ENCODE measurements around the gene SRPK3.

The SRPK3 gene

DNA sequence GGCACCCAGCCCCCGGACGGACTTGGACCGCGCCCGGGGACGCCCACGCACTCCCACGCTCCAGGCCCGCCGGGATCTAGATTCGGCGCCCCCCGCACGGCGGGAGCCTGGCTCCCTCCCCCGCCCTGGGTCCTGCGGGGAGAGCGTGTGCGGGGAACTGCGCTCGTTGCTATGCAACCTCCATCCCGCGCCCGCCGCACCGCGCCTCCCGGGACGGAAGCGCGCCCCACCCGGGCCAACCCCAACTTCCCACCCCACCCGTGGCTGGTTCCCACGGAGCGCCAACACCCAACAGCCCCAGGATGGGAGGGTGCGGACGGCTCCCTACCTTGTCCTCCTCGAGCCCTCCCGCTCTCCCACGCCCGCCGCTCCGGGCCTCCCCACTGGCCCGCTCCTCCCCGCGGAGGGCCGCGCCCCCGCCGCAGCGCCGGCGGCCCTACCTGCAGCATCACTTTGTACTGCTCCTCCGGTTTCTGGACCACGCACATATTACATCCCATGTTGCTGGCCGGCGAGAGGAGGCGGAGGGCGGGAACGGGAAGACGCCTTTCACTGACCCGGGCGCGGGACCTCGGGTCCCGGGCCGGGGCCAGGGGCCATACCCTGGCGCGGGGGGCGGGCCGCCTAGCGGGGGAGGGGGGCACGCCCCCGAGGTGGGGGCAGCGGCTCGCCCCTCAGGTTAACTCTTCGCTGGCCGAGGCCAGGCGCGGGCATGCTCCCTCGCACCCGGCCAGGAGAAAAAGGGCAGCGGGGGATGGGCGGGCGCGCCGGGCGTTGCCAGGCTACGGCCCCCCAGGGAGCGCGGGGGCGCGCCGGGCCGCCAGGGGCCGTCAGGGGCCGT is 49.2 kb downstream of the SRPK3 start, which contains the start of gene PDZD4:
Gene PDZD4 (minus strand): TSS at position 746 of the 841 bp plus-strand sequence. CDS start 246 bp downstream, at position 500.
- TF ChIP-seq, protein P1, sequence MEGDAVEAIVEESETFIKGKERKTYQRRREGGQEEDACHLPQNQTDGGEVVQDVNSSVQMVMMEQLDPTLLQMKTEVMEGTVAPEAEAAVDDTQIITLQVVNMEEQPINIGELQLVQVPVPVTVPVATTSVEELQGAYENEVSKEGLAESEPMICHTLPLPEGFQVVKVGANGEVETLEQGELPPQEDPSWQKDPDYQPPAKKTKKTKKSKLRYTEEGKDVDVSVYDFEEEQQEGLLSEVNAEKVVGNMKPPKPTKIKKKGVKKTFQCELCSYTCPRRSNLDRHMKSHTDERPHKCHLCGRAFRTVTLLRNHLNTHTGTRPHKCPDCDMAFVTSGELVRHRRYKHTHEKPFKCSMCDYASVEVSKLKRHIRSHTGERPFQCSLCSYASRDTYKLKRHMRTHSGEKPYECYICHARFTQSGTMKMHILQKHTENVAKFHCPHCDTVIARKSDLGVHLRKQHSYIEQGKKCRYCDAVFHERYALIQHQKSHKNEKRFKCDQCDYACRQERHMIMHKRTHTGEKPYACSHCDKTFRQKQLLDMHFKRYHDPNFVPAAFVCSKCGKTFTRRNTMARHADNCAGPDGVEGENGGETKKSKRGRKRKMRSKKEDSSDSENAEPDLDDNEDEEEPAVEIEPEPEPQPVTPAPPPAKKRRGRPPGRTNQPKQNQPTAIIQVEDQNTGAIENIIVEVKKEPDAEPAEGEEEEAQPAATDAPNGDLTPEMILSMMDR (IDR thresholded peaks at IDR 0.05; ENCODE audit: borderline replicate concordance, insufficient read depth, low read depth, low read length): no peak
- no peak within 1 kb of the TSS for H3K4me3 ChIP-seq (ENCODE audit: low read depth, low read length)

DNA sequence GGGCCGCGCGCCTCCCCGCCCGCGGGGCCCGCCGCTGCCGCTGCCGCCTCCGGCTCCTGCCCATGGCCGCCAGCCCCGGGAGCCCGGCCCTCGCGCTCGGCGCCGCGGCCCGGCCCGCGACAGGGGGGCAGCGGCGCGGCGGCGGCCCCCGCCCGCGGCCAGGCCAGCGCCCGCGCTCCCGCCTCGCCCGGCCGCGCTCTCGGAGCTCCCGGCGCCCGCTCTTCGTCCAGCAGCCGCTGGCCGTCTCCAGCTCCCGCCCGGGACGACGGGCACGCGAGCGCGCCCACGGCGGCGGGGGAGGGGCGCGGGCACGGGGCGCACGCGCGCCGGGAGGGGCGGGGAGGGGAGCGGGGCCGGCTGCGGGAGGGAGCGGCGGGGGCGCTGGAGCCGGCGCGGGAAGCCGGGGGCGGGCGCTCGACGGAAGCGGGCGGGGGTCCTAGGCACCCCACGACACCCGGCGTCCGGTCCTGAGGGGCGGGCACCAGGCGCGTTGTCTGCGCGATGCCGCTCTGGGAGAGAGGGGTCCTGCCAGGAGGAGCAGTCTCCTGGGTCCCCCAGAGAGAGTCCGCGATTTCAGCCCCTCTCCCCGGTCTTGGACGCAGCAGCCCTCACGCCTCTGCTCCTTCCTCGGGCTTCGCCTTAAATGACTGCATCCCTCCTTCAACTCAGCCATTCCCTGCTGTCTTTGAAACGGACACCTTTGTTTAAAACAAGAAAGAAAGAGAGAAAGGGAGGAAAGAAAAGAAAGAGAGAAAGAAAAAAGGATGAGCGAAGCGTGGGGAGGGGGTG is 50.0 kb downstream of the SRPK3 start:
- H3K4me3 ChIP-seq (ENCODE audit: low read depth, low read length): no peak overlapping the region
- TF ChIP-seq, protein P1 (IDR thresholded peaks at IDR 0.05; ENCODE audit: borderline replicate concordance, insufficient read depth, low read depth, low read length): no peak

DNA sequence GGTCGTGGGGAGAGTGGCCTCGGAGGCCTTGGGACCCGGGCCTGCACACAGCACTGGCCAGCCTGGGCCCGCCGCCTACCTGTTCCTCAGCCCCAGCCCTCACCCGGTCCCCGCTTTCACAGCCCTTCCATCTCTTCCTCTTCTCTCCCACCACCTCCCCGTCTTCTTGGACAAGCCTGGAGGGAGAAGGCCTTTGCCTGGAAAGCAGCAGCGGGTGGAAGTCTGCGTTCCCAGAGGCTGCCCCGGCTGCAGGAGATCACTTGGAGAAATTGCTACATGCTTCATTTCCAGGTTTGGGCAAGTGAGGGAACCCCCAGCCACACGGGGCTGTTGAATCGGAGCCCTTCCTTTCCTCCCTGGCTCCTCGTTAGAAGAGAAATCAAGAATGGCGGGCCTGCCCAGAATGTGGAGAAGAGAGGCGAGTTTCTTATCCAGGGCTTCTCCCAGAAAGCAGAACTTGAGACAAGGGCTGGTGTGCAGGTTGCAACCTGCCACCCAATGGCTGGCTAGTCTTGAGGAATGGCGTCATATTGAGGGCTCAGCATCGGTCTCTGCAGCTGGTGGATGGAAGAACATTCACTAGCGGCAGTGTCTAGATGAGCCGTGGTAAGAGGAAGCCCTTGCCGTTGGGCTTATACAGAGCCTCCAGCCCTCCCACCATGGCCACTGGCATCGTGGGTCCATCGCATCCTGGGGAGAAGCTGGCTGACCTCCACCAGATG is 50.7 kb downstream of the SRPK3 start:
- H3K4me3 ChIP-seq (ENCODE audit: low read depth, low read length): no peak overlapping the region
- TF ChIP-seq, protein P1 (IDR thresholded peaks at IDR 0.05; ENCODE audit: borderline replicate concordance, insufficient read depth, low read depth, low read length): no peak

DNA sequence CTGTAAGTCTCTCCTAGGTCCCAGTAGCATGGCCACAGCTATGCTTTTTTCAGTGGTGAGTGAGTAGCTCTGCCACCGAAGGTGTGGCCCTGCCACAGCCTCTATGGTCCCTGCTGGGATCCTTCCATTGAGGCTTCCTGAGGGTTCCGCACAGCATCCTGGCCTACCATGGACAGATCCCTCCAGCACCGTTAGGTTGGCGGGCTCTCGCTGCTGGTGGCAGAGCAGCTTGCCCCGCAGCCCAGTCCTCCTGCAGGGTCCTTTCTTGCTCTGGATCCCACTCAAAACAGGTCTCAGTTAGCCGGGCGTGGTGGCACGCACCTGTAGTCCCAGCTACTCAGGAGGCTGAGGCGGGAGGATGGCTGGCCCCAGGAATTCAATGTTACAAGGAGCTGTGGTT is 51.9 kb downstream of the SRPK3 start:
- TF ChIP-seq, protein P1 (IDR thresholded peaks at IDR 0.05; ENCODE audit: borderline replicate concordance, insufficient read depth, low read depth, low read length): no peak
- H3K4me3 ChIP-seq (ENCODE audit: low read depth, low read length): no peak overlapping the region

All from GM12875 (cell line).